ENCODE data around the gene NT5DC4.

- TF ChIP-seq CTCF (IDR thresholded peaks at IDR 0.05), result no peak
- TF ChIP-seq MYC (IDR thresholded peaks at IDR 0.05; ENCODE audit: borderline replicate concordance, low read length), result no peak
- TF ChIP-seq JUN (IDR thresholded peaks at IDR 0.05), result no peak
- TF ChIP-seq, protein P1, sequence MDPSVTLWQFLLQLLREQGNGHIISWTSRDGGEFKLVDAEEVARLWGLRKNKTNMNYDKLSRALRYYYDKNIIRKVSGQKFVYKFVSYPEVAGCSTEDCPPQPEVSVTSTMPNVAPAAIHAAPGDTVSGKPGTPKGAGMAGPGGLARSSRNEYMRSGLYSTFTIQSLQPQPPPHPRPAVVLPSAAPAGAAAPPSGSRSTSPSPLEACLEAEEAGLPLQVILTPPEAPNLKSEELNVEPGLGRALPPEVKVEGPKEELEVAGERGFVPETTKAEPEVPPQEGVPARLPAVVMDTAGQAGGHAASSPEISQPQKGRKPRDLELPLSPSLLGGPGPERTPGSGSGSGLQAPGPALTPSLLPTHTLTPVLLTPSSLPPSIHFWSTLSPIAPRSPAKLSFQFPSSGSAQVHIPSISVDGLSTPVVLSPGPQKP (IDR thresholded peaks at IDR 0.05; ENCODE audit: low read depth, low read length), result no peak
- TF ChIP-seq RNF2 (IDR thresholded peaks at IDR 0.05; ENCODE audit: borderline replicate concordance, low read depth), result no peak
- no peak for TF ChIP-seq EP300 (IDR thresholded peaks at IDR 0.05)
- TF ChIP-seq RFX5 (IDR thresholded peaks at IDR 0.05), result no peak
- peak; percentile 26 for TF ChIP-seq ZFP36 (IDR thresholded peaks at IDR 0.05; ENCODE audit: borderline replicate concordance, partially characterized antibody)
These were observed 5.0 kb downstream of the NT5DC4 start for GRCh38 chr2:112725545-112726457.
